CD4-positive, alpha-beta memory T cell (primary cell): ENCODE measurements around the gene TPRG1L. TPM values are rescaled to one million over a fixed set of nuclear protein-coding genes. Genes with fewer than 3 reads are reported as not detected.
"Not testable (repeated sequence)": the region's sequence is repeated elsewhere in the genome, so short reads cannot be mapped to it uniquely, and the experiment has no call there.

ENCODE experiments used
- CTCF ChIA-PET: fragments of 350-600 bp; sonication (Branson Sonifier 250); formaldehyde crosslinking; loops from one replicate; lab custom pipeline; 2021; ENCODE audit warnings: inconsistent platforms; ENCODE audit not compliant: partially characterized antibody; lab: Charles Lee
- POLR2A ChIA-PET: fragments of 350-600 bp; sonication (Branson Sonifier 250); formaldehyde crosslinking; loops from one replicate; lab custom pipeline; 2021; ENCODE audit not compliant: partially characterized antibody; lab: Charles Lee
- DNase-seq, 5 donors: peaks; one replicate each; pipeline versions ENCODE4 v3.0.0 to v3.0.0-alpha.2; 2020 to 2022; ENCODE audit warnings: mixed read lengths in 1 of 5
- H3K27ac ChIP-seq: one replicate; pipeline ENCODE4 v1.7.0; 2013; ENCODE audit warnings: low read depth, low read length
- H3K27me3 ChIP-seq: 2 replicates; pipeline ENCODE4 v1.7.0; 2013; ENCODE audit warnings: mild to moderate bottlenecking, low read length, moderate library complexity; ENCODE audit not compliant: insufficient read depth
- H3K36me3 ChIP-seq: 2 replicates; pipeline ENCODE4 v1.7.0; 2013; ENCODE audit warnings: mild to moderate bottlenecking, low read length, moderate library complexity; ENCODE audit not compliant: insufficient read depth
- H3K4me1 ChIP-seq: 2 replicates; pipeline ENCODE4 v1.7.0; 2013; ENCODE audit warnings: mild to moderate bottlenecking, low read length, moderate library complexity; ENCODE audit not compliant: insufficient read depth
- H3K4me3 ChIP-seq, 2 donors: one replicate each; pipeline ENCODE4 v1.7.0; 2013; ENCODE audit warnings: low read length in 2 of 2, mild to moderate bottlenecking in 1 of 2
- H3K9me3 ChIP-seq, 2 donors: one replicate each; pipeline ENCODE4 v1.7.0; 2013; ENCODE audit warnings: low read length in 2 of 2, control low read depth in 1 of 2; ENCODE audit not compliant: control insufficient read depth in 1 of 2
- H3K27ac Mint-ChIP-seq, 7 donors: one replicate each; pipeline ENCODE4 v1.8.0; 2020 to 2021; ENCODE audit warnings: mixed read lengths in 7 of 7, mild to moderate bottlenecking in 6 of 7, inconsistent platforms in 3 of 7, moderate library complexity in 3 of 7
- H3K27me3 Mint-ChIP-seq, 2 donors: one replicate each; pipeline ENCODE4 v1.8.0; 2020 to 2021; ENCODE audit warnings: mixed read lengths in 2 of 2
- H3K36me3 Mint-ChIP-seq, 2 donors: one replicate each; pipeline ENCODE4 v1.8.0; 2020 to 2021; ENCODE audit warnings: mixed read lengths in 2 of 2, inconsistent platforms in 1 of 2, mild to moderate bottlenecking in 1 of 2
- H3K4me1 Mint-ChIP-seq, 4 donors: one replicate each; pipeline ENCODE4 v1.8.0; 2020 to 2021; ENCODE audit warnings: mixed read lengths in 4 of 4, mild to moderate bottlenecking in 1 of 4
- H3K4me3 Mint-ChIP-seq, 8 donors: one replicate each; pipeline ENCODE4 v1.8.0; 2020 to 2021; ENCODE audit warnings: mixed read lengths in 8 of 8, mild to moderate bottlenecking in 7 of 8, moderate library complexity in 6 of 8, inconsistent platforms in 3 of 8
- H3K9me3 Mint-ChIP-seq, 8 donors: one replicate each; pipeline ENCODE4 v1.8.0; 2020 to 2021; ENCODE audit warnings: mixed read lengths in 8 of 8, mild to moderate bottlenecking in 5 of 8, inconsistent platforms in 3 of 8, moderate library complexity in 1 of 8
- intact Hi-C: fragments of 100-400 bp; cut with micrococcal nuclease; formaldehyde crosslinking; loops from one replicate; pipeline ENCODE4 v1.15.1; 2023
- polyA plus RNA-seq, 2 donors: library from polyadenylated mRNA; unstranded; fragments of 300-500 nt; fragmentation: Illumina TruSeq; gene quantifications; one replicate each; pipeline ENCODE4 v1.2.3, GENCODE V29; 2021
- total RNA-seq, 2 experiments: library from RNA; stranded (reverse); gene quantifications; one replicate each; pipeline ENCODE4 v1.2.3, GENCODE V29; 2021

The TPRG1L gene
- total and polyA plus RNA-seq, 4 experiments from 2014 or later = 41.4 to 59.5 (median 52.2) TPM

- H3K9me3 Mint-ChIP-seq = no peaks in the 10 kb centered on the region
- no peak overlapping the region for H3K4me3 Mint-ChIP-seq
- no peaks in the 10 kb centered on the region for H3K36me3 Mint-ChIP-seq
- Histone ChIP-seq H3K27ac (no peak overlapping the region), H3K9me3 (no peaks in the 10 kb centered on the region), H3K36me3 (no peaks in the 10 kb centered on the region), H3K27me3 (no peaks in the 10 kb centered on the region), H3K4me1 (no peaks in the 10 kb centered on the region), H3K4me3 (no peak overlapping the region)
- H3K27me3 Mint-ChIP-seq = no peaks in the 10 kb centered on the region
- no peaks in the 10 kb centered on the region for H3K4me1 Mint-ChIP-seq
- H3K27ac Mint-ChIP-seq = no peak overlapping the region
- DNase-seq = no peak
- intact Hi-C loops = no loop called here
- ChIA-PET POLR2A (no interaction called here), CTCF (no interaction called here)
Observed at GRCh38 chr1:3579626-3580025, 45.2 kb upstream of the TPRG1L start.

- no peak overlapping the region for H3K4me3 Mint-ChIP-seq
- POLR2A ChIA-PET = no interaction called here
Observed at GRCh38 chr1:3580231-3580630, 44.6 kb upstream of the TPRG1L start.

GRCh38 chr1:3581296-3582036 is 43.3 kb upstream of the TPRG1L start:
- DNase-seq = no peak
- H3K9me3 ChIP-seq = no peaks in the 10 kb centered on the region

More at GRCh38 chr1:3580231-3580630, 44.6 kb upstream of the TPRG1L start:
- Mint-ChIP-seq H3K4me1 (no peaks in the 10 kb centered on the region), H3K9me3 (no peaks in the 10 kb centered on the region), H3K27ac (no peak overlapping the region), H3K27me3 (no peaks in the 10 kb centered on the region), H3K36me3 (no peaks in the 10 kb centered on the region)
- Histone ChIP-seq H3K9me3 (no peaks in the 10 kb centered on the region), H3K27me3 (no peaks in the 10 kb centered on the region), H3K4me3 (no peak overlapping the region), H3K4me1 (no peaks in the 10 kb centered on the region), H3K36me3 (no peaks in the 10 kb centered on the region), H3K27ac (no peak overlapping the region)
- intact Hi-C loops = no loop called here
- CTCF ChIA-PET = no interaction called here
- DNase-seq = no peak

GRCh38 chr1:3583751-3584150 is 41.1 kb upstream of the TPRG1L start:
- H3K27me3 ChIP-seq, H3K9me3 Mint-ChIP-seq, H3K27me3 Mint-ChIP-seq, DNase-seq, H3K4me1 ChIP-seq, H3K4me3 ChIP-seq, H3K36me3 Mint-ChIP-seq, H3K4me1 Mint-ChIP-seq, H3K4me3 Mint-ChIP-seq, CTCF ChIA-PET, H3K36me3 ChIP-seq, H3K27ac Mint-ChIP-seq, POLR2A ChIA-PET, H3K9me3 ChIP-seq, H3K27ac ChIP-seq, intact Hi-C loops: not testable (repeated sequence)

More at GRCh38 chr1:3581296-3582036, 43.3 kb upstream of the TPRG1L start:
- no peak overlapping the region for H3K4me3 Mint-ChIP-seq
- no peaks in the 10 kb centered on the region for H3K36me3 Mint-ChIP-seq
- Histone ChIP-seq H3K4me3 (no peak overlapping the region), H3K4me1 (no peaks in the 10 kb centered on the region), H3K36me3 (no peaks in the 10 kb centered on the region), H3K27ac (no peak overlapping the region), H3K27me3 (no peaks in the 10 kb centered on the region)
- ChIA-PET CTCF (no interaction called here), POLR2A (no interaction called here)
- intact Hi-C loops = no loop called here
- no peaks in the 10 kb centered on the region for H3K27me3 Mint-ChIP-seq
- H3K27ac Mint-ChIP-seq = no peak overlapping the region
- no peaks in the 10 kb centered on the region for H3K4me1 Mint-ChIP-seq
- H3K9me3 Mint-ChIP-seq = no peaks in the 10 kb centered on the region

- no peaks in the 10 kb centered on the region for H3K4me1 ChIP-seq
- Mint-ChIP-seq H3K36me3 (no peaks in the 10 kb centered on the region), H3K27ac (no peak overlapping the region), H3K9me3 (no peaks in the 10 kb centered on the region), H3K4me3 (peak overlapping the region in 1 of 8 donors; percentile 15), H3K27me3 (no peaks in the 10 kb centered on the region), H3K4me1 (no peaks in the 10 kb centered on the region)
- intact Hi-C loops = no loop called here
- no peaks in the 10 kb centered on the region for H3K36me3 ChIP-seq
- CTCF ChIA-PET = no interaction called here
- POLR2A ChIA-PET = no interaction called here
- no peaks in the 10 kb centered on the region for H3K27me3 ChIP-seq
- H3K9me3 ChIP-seq = no peaks in the 10 kb centered on the region
- no peak for DNase-seq
- no peak overlapping the region for H3K27ac ChIP-seq
- no peak overlapping the region for H3K4me3 ChIP-seq
Observed at GRCh38 chr1:3584915-3585314, 39.9 kb upstream of the TPRG1L start.

GRCh38 chr1:3585353-3585868 is 39.4 kb upstream of the TPRG1L start:
- intact Hi-C loops, H3K4me3 Mint-ChIP-seq, H3K36me3 ChIP-seq, H3K27me3 ChIP-seq, H3K27me3 Mint-ChIP-seq, H3K4me1 Mint-ChIP-seq, H3K36me3 Mint-ChIP-seq, H3K4me1 ChIP-seq, H3K9me3 Mint-ChIP-seq, H3K9me3 ChIP-seq, H3K27ac Mint-ChIP-seq, DNase-seq, CTCF ChIA-PET, H3K27ac ChIP-seq, POLR2A ChIA-PET, H3K4me3 ChIP-seq: not testable (repeated sequence)

GRCh38 chr1:3585940-3586568 is 38.8 kb upstream of the TPRG1L start:
- no peak overlapping the region for H3K27ac Mint-ChIP-seq
- H3K27ac ChIP-seq = no peak overlapping the region
- no peaks in the 10 kb centered on the region for H3K4me1 ChIP-seq
- H3K9me3 Mint-ChIP-seq = no peaks in the 10 kb centered on the region
- ChIA-PET CTCF (interaction anchor here (0.6 to 1.7 kb wide), 2 partner anchors 29 to 101 kb away, joined by 3 to 4 read pairs; no protein-coding TSS in a partner anchor), POLR2A (no interaction called here)
- no peaks in the 10 kb centered on the region for H3K36me3 ChIP-seq
- no peak overlapping the region for H3K4me3 Mint-ChIP-seq
- DNase-seq = no peak
- H3K27me3 Mint-ChIP-seq = no peaks in the 10 kb centered on the region
- H3K36me3 Mint-ChIP-seq = no peaks in the 10 kb centered on the region
- no peaks in the 10 kb centered on the region for H3K9me3 ChIP-seq
- no peak overlapping the region for H3K4me3 ChIP-seq
- no peaks in the 10 kb centered on the region for H3K27me3 ChIP-seq
- intact Hi-C loops = no loop called here
- no peaks in the 10 kb centered on the region for H3K4me1 Mint-ChIP-seq
